DOHH2 (cell line): ENCODE data around the gene UFM1.

Source experiments
- EZH2phosphoT487 ChIP-seq: fragments of 200-600 bp; sonication (generic); IDR thresholded peaks from 2 replicates; pipeline ENCODE4 v1.6.1; 2017; ENCODE audit warnings: borderline replicate concordance, mild to moderate bottlenecking, antibody characterized with exemption, low read length, moderate library complexity, mixed read lengths
- TF ChIP-seq, protein P1 (sequence below): fragments of 200-600 bp; sonication (generic); IDR thresholded peaks from one replicate; pipeline ENCODE4 v1.5.1; 2014; ENCODE audit warnings: antibody characterized with exemption, mild to moderate bottlenecking, low read depth, low read length; ENCODE audit not compliant: poor library complexity, severe bottlenecking

DNA sequence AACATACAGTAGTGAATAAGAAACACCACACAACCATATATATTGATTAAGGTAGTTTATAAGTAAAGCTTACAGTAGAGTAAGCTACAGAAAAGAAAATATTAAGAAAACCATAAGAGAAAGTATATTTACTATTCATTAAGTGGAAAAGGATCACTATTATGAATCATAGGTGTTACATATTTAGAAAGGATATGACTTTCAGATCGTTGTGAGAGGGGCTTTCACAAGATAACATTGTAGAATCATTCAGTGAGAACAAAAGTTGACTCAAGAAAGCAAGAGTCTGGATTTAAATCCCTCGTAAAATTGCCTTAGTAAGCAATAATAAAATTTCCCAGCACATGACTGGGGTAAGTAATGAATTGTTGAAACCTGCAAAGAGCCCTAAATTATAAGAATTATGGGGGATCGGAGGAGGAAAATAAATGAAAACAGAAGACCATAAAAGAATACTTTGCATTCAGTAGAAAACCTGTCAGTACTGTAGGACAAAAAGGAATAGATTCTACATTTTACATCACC lies 6.0 kb downstream of the UFM1 start:
- TF ChIP-seq, protein P1, sequence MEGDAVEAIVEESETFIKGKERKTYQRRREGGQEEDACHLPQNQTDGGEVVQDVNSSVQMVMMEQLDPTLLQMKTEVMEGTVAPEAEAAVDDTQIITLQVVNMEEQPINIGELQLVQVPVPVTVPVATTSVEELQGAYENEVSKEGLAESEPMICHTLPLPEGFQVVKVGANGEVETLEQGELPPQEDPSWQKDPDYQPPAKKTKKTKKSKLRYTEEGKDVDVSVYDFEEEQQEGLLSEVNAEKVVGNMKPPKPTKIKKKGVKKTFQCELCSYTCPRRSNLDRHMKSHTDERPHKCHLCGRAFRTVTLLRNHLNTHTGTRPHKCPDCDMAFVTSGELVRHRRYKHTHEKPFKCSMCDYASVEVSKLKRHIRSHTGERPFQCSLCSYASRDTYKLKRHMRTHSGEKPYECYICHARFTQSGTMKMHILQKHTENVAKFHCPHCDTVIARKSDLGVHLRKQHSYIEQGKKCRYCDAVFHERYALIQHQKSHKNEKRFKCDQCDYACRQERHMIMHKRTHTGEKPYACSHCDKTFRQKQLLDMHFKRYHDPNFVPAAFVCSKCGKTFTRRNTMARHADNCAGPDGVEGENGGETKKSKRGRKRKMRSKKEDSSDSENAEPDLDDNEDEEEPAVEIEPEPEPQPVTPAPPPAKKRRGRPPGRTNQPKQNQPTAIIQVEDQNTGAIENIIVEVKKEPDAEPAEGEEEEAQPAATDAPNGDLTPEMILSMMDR = no peak
- no peak for TF ChIP-seq EZH2phosphoT487
